Erythroblast (primary cell): ENCODE data around the gene RNF169.

Source experiments
- GATA1 ChIP-seq: IDR thresholded peaks from 2 replicates; pipeline ENCODE4 v1.6.1; 2011; ENCODE audit warnings: low read depth, mild to moderate bottlenecking, control low read depth, low read length, moderate library complexity
- POLR2A ChIP-seq: IDR thresholded peaks from 2 replicates; pipeline ENCODE4 v1.6.1; 2011; ENCODE audit warnings: mild to moderate bottlenecking, low read length

GRCh38 chr11:74756571-74756970, 7.9 kb downstream of the RNF169 start:
- TF ChIP-seq POLR2A = no peak
- no peak for TF ChIP-seq GATA1
